Nephron progenitor cell (in vitro differentiated cells): ENCODE measurements around the gene CNTNAP2.

Experiments
- DNase-seq: peaks from one replicate; pipeline ENCODE4 v3.0.0; 2021
- H3K27ac Mint-ChIP-seq: 2 replicates; pipeline ENCODE4 v1.8.0; 2021; ENCODE audit warnings: mild to moderate bottlenecking, moderate library complexity, mixed read lengths
- H3K27me3 Mint-ChIP-seq: 2 replicates; pipeline ENCODE4 v1.8.0; 2021; ENCODE audit warnings: mild to moderate bottlenecking, low read depth, mixed read lengths; ENCODE audit not compliant: poor library complexity
- H3K36me3 Mint-ChIP-seq: 2 replicates; pipeline ENCODE4 v1.8.0; 2021; ENCODE audit warnings: low read depth, mixed read lengths
- H3K4me1 Mint-ChIP-seq: 2 replicates; pipeline ENCODE4 v1.8.0; 2021; ENCODE audit warnings: mixed read lengths
- H3K4me3 Mint-ChIP-seq: 2 replicates; pipeline ENCODE4 v1.8.0; 2021; ENCODE audit warnings: mild to moderate bottlenecking, moderate library complexity, mixed read lengths
- H3K9me3 Mint-ChIP-seq: 2 replicates; pipeline ENCODE4 v1.8.0; 2021; ENCODE audit warnings: mild to moderate bottlenecking, moderate library complexity, mixed read lengths
- TF ChIP-seq, protein P1 (sequence below): fragments of 200-600 bp; sonication (generic); IDR thresholded peaks from 2 replicates; pipeline ENCODE4 v1.5.0; 2021; ENCODE audit warnings: antibody characterized with exemption

CNTNAP2 gene

DNA sequence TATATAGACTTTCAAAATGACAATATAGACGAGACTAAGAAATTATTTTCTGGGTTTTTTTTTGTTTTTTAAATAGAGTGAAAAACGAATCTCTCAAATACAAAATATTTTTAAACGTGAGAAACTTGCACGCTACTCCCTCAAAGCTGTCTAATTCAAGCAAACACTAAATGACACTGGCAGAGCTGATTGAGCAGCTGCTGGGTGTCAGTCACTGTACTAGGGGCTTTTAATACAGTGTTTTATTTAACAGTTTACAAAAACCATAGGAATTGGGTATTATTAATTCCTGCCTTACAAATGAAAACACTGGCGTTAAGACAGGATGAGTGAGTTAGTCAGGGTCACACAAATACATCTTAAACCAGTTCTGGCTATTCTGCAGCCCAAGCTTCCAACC is 1264.3 kb downstream of the CNTNAP2 start:
- H3K9me3 Mint-ChIP-seq: peaks cover 13% of the 10 kb centered on the region
- no peak for DNase-seq
- no peaks in the 10 kb centered on the region for H3K27me3 Mint-ChIP-seq
- H3K27ac Mint-ChIP-seq: no peak overlapping the region
- H3K36me3 Mint-ChIP-seq: no peaks in the 10 kb centered on the region
- no peaks in the 10 kb centered on the region for H3K4me1 Mint-ChIP-seq
- TF ChIP-seq, protein P1, sequence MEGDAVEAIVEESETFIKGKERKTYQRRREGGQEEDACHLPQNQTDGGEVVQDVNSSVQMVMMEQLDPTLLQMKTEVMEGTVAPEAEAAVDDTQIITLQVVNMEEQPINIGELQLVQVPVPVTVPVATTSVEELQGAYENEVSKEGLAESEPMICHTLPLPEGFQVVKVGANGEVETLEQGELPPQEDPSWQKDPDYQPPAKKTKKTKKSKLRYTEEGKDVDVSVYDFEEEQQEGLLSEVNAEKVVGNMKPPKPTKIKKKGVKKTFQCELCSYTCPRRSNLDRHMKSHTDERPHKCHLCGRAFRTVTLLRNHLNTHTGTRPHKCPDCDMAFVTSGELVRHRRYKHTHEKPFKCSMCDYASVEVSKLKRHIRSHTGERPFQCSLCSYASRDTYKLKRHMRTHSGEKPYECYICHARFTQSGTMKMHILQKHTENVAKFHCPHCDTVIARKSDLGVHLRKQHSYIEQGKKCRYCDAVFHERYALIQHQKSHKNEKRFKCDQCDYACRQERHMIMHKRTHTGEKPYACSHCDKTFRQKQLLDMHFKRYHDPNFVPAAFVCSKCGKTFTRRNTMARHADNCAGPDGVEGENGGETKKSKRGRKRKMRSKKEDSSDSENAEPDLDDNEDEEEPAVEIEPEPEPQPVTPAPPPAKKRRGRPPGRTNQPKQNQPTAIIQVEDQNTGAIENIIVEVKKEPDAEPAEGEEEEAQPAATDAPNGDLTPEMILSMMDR: no peak
- no peak overlapping the region for H3K4me3 Mint-ChIP-seq

DNA sequence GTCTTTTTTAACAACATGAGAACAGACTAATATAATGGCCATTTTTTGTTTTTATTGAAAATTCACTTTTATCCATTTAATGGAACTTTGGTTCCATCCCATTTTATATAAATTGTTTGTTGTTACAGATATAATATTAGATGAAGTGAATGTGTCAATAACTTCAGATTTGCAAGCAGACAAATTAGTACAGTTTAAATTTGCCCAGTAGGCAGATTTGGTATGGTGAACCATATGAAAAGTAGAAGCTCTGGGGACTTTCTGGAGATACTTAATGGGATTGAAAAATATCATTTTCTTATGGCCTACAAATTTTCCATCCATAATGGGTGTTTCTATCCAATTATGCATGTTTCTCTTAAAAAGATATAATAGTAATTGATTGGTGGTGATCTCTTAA is 1277.7 kb downstream of the CNTNAP2 start:
- H3K27ac Mint-ChIP-seq: no peak overlapping the region
- TF ChIP-seq, protein P1: no peak
- H3K9me3 Mint-ChIP-seq: no peaks in the 10 kb centered on the region
- H3K4me3 Mint-ChIP-seq: no peak overlapping the region
- H3K4me1 Mint-ChIP-seq: no peaks in the 10 kb centered on the region
- peaks cover 4% of the 10 kb centered on the region for H3K27me3 Mint-ChIP-seq
- H3K36me3 Mint-ChIP-seq: no peaks in the 10 kb centered on the region
- no peak for DNase-seq

DNA sequence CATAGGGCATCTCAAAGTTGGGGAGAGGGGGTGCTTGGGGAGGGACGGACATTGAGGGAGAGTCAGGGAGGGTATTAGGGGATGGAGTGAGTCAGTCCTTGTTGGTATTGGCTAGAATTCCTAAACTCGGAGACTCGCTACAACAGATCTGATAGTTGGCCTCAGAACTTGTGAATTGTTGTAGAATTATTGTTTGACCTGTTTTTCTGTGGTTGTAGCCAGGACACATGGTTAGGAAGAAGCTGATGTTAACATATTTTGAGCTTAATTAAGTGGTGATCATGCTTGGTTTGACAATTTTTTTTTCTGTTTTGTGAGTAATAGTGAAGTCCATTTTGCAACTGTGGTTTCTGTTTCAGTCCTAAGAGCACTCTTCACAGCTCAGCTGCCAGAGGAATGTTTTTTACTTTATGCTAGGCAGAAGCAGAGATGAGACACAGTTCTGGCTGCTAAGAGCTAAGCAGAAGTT is 1283.7 kb downstream of the CNTNAP2 start:
- peaks cover 4% of the 10 kb centered on the region for H3K27me3 Mint-ChIP-seq
- H3K4me3 Mint-ChIP-seq: no peak overlapping the region
- no peak overlapping the region for H3K27ac Mint-ChIP-seq
- H3K4me1 Mint-ChIP-seq: no peaks in the 10 kb centered on the region
- TF ChIP-seq, protein P1: no peak
- H3K36me3 Mint-ChIP-seq: no peaks in the 10 kb centered on the region
- peaks cover 6% of the 10 kb centered on the region for H3K9me3 Mint-ChIP-seq
- no peak for DNase-seq

DNA sequence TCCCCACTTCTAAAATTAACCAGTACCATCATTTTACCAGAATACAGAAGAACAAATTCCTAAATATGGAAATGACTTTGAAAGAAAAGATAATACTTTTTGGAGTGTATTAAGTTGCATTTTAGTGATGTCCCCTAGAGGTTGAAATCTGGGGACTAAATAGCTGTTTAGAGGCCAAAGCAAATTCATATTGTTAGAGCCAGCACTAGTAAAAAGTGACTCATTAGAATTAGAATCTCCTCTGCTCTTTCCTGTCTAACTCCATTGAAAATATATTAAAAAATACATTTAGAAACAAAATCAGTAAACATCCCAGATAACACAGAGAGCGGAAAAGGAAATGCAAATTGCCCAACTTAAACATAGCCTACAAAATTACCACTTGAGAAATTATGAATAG is 1284.3 kb downstream of the CNTNAP2 start:
- no peak overlapping the region for H3K27ac Mint-ChIP-seq
- TF ChIP-seq, protein P1: no peak
- no peak overlapping the region for H3K4me3 Mint-ChIP-seq
- peaks cover 4% of the 10 kb centered on the region for H3K27me3 Mint-ChIP-seq
- peaks cover 6% of the 10 kb centered on the region for H3K9me3 Mint-ChIP-seq
- H3K36me3 Mint-ChIP-seq: no peaks in the 10 kb centered on the region
- no peak for DNase-seq
- no peaks in the 10 kb centered on the region for H3K4me1 Mint-ChIP-seq

DNA sequence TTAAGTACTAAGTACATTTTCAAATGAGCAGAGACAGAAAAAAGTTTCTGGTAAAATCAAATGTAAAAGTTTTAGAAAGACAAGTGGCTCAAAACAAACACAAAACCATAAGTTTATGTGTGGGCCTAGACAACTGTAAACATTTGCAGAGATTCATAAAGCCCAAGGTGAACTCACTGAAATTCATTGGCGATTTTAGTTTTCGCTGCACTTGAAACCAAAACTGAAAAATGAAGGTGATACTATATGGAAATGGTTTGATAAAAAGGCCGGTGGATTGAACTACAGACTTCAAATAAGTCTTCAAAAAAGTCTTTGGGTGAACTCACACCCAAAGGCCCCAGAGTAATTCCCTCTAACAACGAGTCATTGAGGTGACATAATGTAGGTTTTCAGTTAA is 1289.0 kb downstream of the CNTNAP2 start:
- H3K4me3 Mint-ChIP-seq: no peak overlapping the region
- H3K4me1 Mint-ChIP-seq: no peaks in the 10 kb centered on the region
- TF ChIP-seq, protein P1: no peak
- H3K27me3 Mint-ChIP-seq: no peaks in the 10 kb centered on the region
- DNase-seq: no peak
- peaks cover 15% of the 10 kb centered on the region for H3K9me3 Mint-ChIP-seq
- H3K36me3 Mint-ChIP-seq: no peaks in the 10 kb centered on the region
- no peak overlapping the region for H3K27ac Mint-ChIP-seq

DNA sequence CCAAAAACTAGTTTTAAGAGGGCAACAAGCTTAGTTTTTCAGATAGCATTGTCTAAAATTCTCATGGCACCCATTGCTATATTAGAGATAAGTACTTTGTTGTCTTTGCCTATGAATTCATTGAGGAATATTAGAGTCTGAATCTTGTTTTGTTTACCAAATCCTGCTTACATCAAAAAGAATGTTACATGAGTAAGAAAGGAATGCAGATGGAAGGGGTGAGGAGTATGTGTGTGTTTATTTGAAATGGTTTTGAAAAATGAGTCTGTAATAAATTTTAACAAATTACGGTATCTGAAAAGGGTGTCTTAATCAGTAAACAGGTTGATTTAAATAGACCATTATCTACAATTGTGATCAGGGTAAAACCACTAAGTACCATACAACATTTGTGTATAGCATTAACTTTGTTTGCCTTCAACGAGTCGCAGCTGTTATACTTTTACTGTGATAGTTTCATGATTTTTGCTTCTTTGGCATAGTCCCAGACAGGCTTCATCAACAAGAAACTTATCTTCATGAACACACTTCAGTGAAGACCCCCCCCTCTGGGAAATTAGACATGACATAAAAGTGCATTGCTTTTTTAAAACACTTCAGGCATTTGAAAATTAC is 1290.0 kb downstream of the CNTNAP2 start:
- Mint-ChIP-seq H3K27ac (no peak overlapping the region), H3K27me3 (no peaks in the 10 kb centered on the region), H3K4me1 (no peaks in the 10 kb centered on the region), H3K4me3 (no peak overlapping the region), H3K36me3 (no peaks in the 10 kb centered on the region), H3K9me3 (peaks cover 9% of the 10 kb centered on the region)
- no peak for DNase-seq
- TF ChIP-seq, protein P1: no peak
